ENCODE measurements around the gene IL22. TPM values are rescaled to one million over a fixed set of nuclear protein-coding genes. Genes with fewer than 3 reads are reported as not detected.

IL22 gene
- total and polyA plus RNA-seq, 8 donors = 0.15 TPM; not detected in 7

DNA sequence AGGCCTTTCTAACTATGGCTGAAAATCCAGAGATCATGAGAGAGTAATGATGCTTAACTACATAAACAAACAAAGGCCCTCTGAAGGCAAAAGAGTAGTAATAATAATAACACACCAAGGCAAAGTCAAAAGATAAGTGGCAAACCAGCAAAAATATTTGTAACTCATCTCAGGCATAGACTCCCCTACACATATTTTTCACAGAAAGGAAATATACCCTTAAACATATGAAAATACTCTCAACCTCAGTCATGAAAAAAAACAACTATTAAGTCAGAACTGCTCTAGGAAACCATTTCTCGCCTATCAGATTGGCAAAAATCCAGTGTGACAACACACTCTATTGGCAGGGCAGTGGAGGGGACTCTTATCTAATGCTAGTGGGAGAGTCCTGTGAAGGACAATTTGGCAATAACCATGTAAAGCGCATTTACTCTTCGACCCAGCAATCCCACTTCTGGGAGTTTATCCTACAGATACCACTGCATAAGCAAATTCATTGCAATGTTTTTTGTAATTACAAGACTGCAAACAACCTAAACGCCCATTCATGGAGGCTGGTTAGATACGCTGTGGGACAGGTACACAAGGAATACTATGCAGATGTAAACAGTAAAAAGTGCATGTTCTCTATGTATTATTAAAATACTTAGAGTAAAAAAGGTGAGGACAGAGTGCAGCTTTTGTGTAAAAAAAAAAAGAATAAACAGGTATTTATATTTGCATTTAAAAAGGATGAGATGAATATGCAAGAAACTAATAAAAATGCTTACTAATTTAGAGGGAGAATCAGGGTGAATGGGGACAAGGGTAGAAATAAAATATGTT lies 26.0 kb upstream of the IL22 start:
- peak in 1 of 2 donors; percentile 53 for DNase-seq
- H3K27ac ChIP-seq = no peak overlapping the region
- TF ChIP-seq, protein P1, sequence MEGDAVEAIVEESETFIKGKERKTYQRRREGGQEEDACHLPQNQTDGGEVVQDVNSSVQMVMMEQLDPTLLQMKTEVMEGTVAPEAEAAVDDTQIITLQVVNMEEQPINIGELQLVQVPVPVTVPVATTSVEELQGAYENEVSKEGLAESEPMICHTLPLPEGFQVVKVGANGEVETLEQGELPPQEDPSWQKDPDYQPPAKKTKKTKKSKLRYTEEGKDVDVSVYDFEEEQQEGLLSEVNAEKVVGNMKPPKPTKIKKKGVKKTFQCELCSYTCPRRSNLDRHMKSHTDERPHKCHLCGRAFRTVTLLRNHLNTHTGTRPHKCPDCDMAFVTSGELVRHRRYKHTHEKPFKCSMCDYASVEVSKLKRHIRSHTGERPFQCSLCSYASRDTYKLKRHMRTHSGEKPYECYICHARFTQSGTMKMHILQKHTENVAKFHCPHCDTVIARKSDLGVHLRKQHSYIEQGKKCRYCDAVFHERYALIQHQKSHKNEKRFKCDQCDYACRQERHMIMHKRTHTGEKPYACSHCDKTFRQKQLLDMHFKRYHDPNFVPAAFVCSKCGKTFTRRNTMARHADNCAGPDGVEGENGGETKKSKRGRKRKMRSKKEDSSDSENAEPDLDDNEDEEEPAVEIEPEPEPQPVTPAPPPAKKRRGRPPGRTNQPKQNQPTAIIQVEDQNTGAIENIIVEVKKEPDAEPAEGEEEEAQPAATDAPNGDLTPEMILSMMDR (IDR thresholded peaks at IDR 0.05) = no peak
- no peak for TF ChIP-seq POLR2AphosphoS5 (IDR thresholded peaks at IDR 0.05)

DNA sequence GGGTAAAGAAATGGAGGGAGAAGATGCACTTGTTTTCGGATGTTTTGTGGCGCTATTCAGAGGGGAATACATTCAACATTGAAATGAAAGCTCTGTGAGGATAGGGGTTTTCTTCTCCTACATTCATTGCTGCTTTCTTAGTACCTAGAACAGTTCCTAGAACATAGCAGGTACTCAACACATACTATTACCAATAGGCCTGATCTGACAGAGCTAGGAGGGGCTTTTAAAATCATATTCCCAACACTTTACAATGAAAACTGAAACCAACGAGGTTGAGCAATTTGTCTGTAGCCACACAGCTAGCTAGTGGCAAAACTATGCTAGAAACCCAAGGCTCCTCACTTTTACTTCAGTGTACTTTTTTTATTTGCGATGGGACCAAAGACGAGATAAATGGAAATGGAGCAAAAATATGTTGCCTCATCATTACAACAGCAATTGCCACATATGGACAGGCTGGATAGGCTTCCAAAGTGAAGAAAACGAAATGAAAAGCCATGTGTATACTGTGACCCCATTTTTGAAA lies 23.1 kb upstream of the IL22 start:
- Histone ChIP-seq H3K9me3 (no peaks in the 10 kb centered on the region), H3K4me3 (no peak overlapping the region), H3K36me3 (no peaks in the 10 kb centered on the region), H3K27ac (no peak overlapping the region), H3K27me3 (no peaks in the 10 kb centered on the region), H3K4me1 (peaks cover 0 to 6% (median 0%) of the 10 kb centered on the region in 4 donors)
- intact Hi-C loops (cut with DNase I; ENCODE audit: low total_unique reads) = no loop called here
- TF ChIP-seq POLR2A (IDR thresholded peaks at IDR 0.05) (no peak), EP300 (IDR thresholded peaks at IDR 0.05) (no peak), POLR2AphosphoS5 (IDR thresholded peaks at IDR 0.05) (no peak)
- TF ChIP-seq, protein P1 (IDR thresholded peaks at IDR 0.05) = no peak
- WGBS, 5 donors = 86 to 91% (median 91%) methylated on average over 6 of the region's 6 CpGs
- no peak for DNase-seq

More for the DNA sequence above, 26.0 kb upstream of the IL22 start:
- Histone ChIP-seq H3K4me3 (no peak overlapping the region), H3K9me3 (no peaks in the 10 kb centered on the region), H3K36me3 (no peaks in the 10 kb centered on the region), H3K27me3 (no peaks in the 10 kb centered on the region), H3K4me1 (peaks cover 0 to 6% (median 0%) of the 10 kb centered on the region in 4 donors)
- intact Hi-C loops (cut with DNase I; ENCODE audit: low total_unique reads) = no loop called here
- 40 to 64% (median 51%) methylated on average over 5 of the region's 5 CpGs for WGBS, 5 donors

DNA sequence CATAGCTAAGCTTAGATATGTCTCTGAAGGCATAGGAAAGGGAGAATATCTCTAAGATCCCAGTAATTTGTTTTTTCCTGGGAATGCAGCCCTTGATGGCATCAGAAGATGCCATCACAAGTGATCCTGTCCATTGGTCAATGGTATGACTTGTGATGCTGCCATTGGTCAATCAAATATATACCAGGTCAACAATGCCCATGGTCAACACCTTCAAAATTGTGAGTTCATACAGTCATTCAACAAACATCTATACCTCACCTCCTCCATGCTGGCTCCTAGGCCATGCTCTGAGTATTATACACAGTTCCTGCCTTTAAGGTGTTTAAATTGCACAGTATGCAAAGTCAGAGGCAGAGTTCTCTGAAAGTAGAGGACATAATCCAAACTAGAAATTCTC lies 19.3 kb upstream of the IL22 start:
- TF ChIP-seq, protein P1 (IDR thresholded peaks at IDR 0.05) = no peak
- DNase-seq = no peak
- no peak overlapping the region for H3K4me3 ChIP-seq
- H3K36me3 ChIP-seq = no peaks in the 10 kb centered on the region
- intact Hi-C loops (cut with DNase I; ENCODE audit: low total_unique reads) = no loop called here
- no peak overlapping the region for H3K27ac ChIP-seq
- H3K27me3 ChIP-seq = no peaks in the 10 kb centered on the region
- H3K4me1 ChIP-seq = no peaks in the 10 kb centered on the region
- no peaks in the 10 kb centered on the region for H3K9me3 ChIP-seq

DNA sequence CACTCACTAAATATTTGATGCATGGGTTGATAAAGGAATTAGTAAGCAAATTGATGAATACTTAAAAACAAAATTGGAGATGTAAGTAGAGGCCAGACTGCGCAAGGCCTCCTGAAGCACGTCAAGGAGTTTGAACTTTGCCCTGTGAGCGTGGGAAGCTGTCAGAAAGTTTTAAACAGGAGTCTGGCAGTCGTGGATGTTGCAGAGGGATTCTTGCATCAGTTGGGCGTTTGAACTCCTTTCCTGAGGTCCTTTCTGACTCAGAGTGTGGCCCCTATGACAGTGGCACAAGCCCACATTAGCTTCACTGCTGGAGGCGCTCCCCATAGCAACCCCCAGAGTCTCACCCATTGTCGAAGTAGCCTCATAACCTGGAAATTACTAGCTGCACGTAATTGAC lies 17.9 kb upstream of the IL22 start:
- WGBS, 5 donors = 46 to 63% (median 58%) methylated on average over 8 of the region's 8 CpGs
- H3K4me1 ChIP-seq = no peaks in the 10 kb centered on the region
- DNase-seq = no peak
- intact Hi-C loops (cut with DNase I; ENCODE audit: low total_unique reads) = no loop called here
- no peaks in the 10 kb centered on the region for H3K27me3 ChIP-seq
- TF ChIP-seq, protein P1 (IDR thresholded peaks at IDR 0.05) = no peak
- no peak for TF ChIP-seq POLR2AphosphoS5 (IDR thresholded peaks at IDR 0.05)
- no peak for TF ChIP-seq POLR2A (IDR thresholded peaks at IDR 0.05)
- TF ChIP-seq EP300 (IDR thresholded peaks at IDR 0.05) = no peak
- H3K9me3 ChIP-seq = no peaks in the 10 kb centered on the region
- no peak overlapping the region for H3K27ac ChIP-seq
- H3K36me3 ChIP-seq = no peaks in the 10 kb centered on the region
- H3K4me3 ChIP-seq = no peak overlapping the region

Measured in stomach (tissue), 9 donors.